HepG2 (cell line): Measurements from ENCODE around the gene ZMIZ2. TPM values are rescaled to one million over a fixed set of nuclear protein-coding genes. Genes with fewer than 3 reads are reported as not detected.

Experiments used
- CREBL2 ChIP-seq: sonication (generic); formaldehyde crosslinking; IDR thresholded peaks from 2 replicates; pipeline ENCODE4 v1.8.1; 2023; ENCODE audit warnings: missing genetic modification reagents, mild to moderate bottlenecking, borderline replicate concordance
- EED ChIP-seq: sonication (generic); formaldehyde crosslinking; IDR thresholded peaks from 2 replicates; pipeline ENCODE4 v1.5.0; 2020; ENCODE audit warnings: mild to moderate bottlenecking, missing genetic modification reagents
- FOXC1 ChIP-seq: sonication (generic); formaldehyde crosslinking; IDR thresholded peaks from 2 replicates; pipeline ENCODE4 v1.8.0; 2022; ENCODE audit warnings: mild to moderate bottlenecking, missing genetic modification reagents, borderline replicate concordance
- GABPA ChIP-seq, 2 experiments: IDR thresholded peaks; 2 replicates each; pipeline ENCODE4 v1.6.1; 2011 to 2016; ENCODE audit warnings: low read depth in 2 of 2, low read length in 1 of 2, missing biosample characterization in 1 of 2, missing genetic modification characterization in 1 of 2
- HDAC1 ChIP-seq: sonication (generic); formaldehyde crosslinking; IDR thresholded peaks from 2 replicates; pipeline ENCODE4 v1.5.1; 2020; ENCODE audit warnings: mild to moderate bottlenecking, missing genetic modification reagents
- MYC ChIP-seq: sonication (generic); formaldehyde crosslinking; IDR thresholded peaks from 2 replicates; pipeline ENCODE4 v1.9.0; 2021; ENCODE audit warnings: missing genetic modification reagents, borderline replicate concordance
- RFXANK ChIP-seq: IDR thresholded peaks from 2 replicates; pipeline ENCODE4 v1.6.1; 2016
- RXRA ChIP-seq: sonication (generic); formaldehyde crosslinking; IDR thresholded peaks from 2 replicates; pipeline ENCODE4 v1.5.1; 2020; ENCODE audit warnings: missing genetic modification reagents
- THYN1 ChIP-seq: sonication (generic); formaldehyde crosslinking; IDR thresholded peaks from 2 replicates; pipeline ENCODE4 v1.8.1; 2023; ENCODE audit warnings: low read depth, mild to moderate bottlenecking, moderate library complexity, missing genetic modification reagents, borderline replicate concordance
- ZHX1 ChIP-seq: sonication (generic); formaldehyde crosslinking; IDR thresholded peaks from 2 replicates; pipeline ENCODE4 v1.8.1; 2022; ENCODE audit warnings: low read depth, mild to moderate bottlenecking, missing genetic modification reagents
- ZHX2 ChIP-seq, 2 experiments: sonication (generic) in 1 of 2; formaldehyde crosslinking in 1 of 2; IDR thresholded peaks; 2 replicates each; pipeline versions ENCODE4 v1.6.1 to v1.9.0; 2014 to 2022; ENCODE audit warnings: antibody characterized with exemption in 1 of 2, borderline replicate concordance in 1 of 2, inconsistent platforms in 1 of 2, low read depth in 1 of 2, missing genetic modification reagents in 1 of 2
- ZMYM2 ChIP-seq: sonication (generic); formaldehyde crosslinking; IDR thresholded peaks from 2 replicates; pipeline ENCODE4 v1.8.0; 2022; ENCODE audit warnings: mild to moderate bottlenecking, missing genetic modification reagents
- ZNF136 ChIP-seq: sonication (generic); formaldehyde crosslinking; IDR thresholded peaks from 2 replicates; pipeline ENCODE4 v1.8.1; 2022; ENCODE audit warnings: low read depth, mild to moderate bottlenecking, moderate library complexity, missing genetic modification reagents
- ZNF251 ChIP-seq: sonication (generic); formaldehyde crosslinking; IDR thresholded peaks from 2 replicates; pipeline ENCODE4 v1.9.0; 2021; ENCODE audit warnings: mild to moderate bottlenecking, missing genetic modification reagents
- ZNF329 ChIP-seq: sonication (generic); formaldehyde crosslinking; IDR thresholded peaks from 2 replicates; pipeline ENCODE4 v1.9.0; 2021; ENCODE audit warnings: low read depth, mild to moderate bottlenecking, missing genetic modification reagents
- ZNF333 ChIP-seq: sonication (generic); formaldehyde crosslinking; IDR thresholded peaks from 2 replicates; pipeline ENCODE4 v1.4.0; 2020; ENCODE audit warnings: mild to moderate bottlenecking, missing genetic modification reagents, borderline replicate concordance
- ZNF451 ChIP-seq: sonication (generic); formaldehyde crosslinking; IDR thresholded peaks from 2 replicates; pipeline ENCODE4 v1.5.0; 2020; ENCODE audit warnings: mild to moderate bottlenecking, missing genetic modification reagents
- ZNF580 ChIP-seq: IDR thresholded peaks from 2 replicates; pipeline ENCODE4 v1.6.1; 2016; ENCODE audit warnings: low read depth, borderline replicate concordance
- ZNF607 ChIP-seq: sonication (generic); formaldehyde crosslinking; IDR thresholded peaks from 2 replicates; pipeline ENCODE4 v1.5.1; 2020; ENCODE audit warnings: missing genetic modification reagents, mild to moderate bottlenecking, borderline replicate concordance
- polyA plus RNA-seq, 8 experiments: library from polyadenylated mRNA; depleted of rRNA in 3 of 8; stranded (reverse) in 7 of 8; unstranded in 1 of 8; fragments of >200 nt; fragmentation: Illumina TruSeq in 4 of 8; extraction: Trizol in 4 of 8; gene quantifications; 2 replicates each; pipeline versions ENCODE4 v1.2.1 to v1.2.3, GENCODE V29; 2011 to 2016; ENCODE audit warnings: low read depth in 4 of 8, missing spikeins in 1 of 8, mixed read lengths in 1 of 8; ENCODE audit not compliant: insufficient read depth in 1 of 8
- total RNA-seq, 5 experiments: library from RNA; depleted of rRNA; stranded (reverse); fragments of >200 nt; fragmentation: Illumina TruSeq; extraction: Trizol; gene quantifications; 2 replicates each; pipeline ENCODE4 v1.2.3, GENCODE V29; 2016; ENCODE audit warnings: low read depth in 1 of 5

ZMIZ2 gene
- total and polyA plus RNA-seq, 2 of the 13 experiments (the other 11 are each of a cell fraction or from before 2014, with no cell fraction given): 4.9 to 7.9 TPM

- TF ChIP-seq ZMYM2 (peak; percentile 95), HDAC1 (CRISPR knock-in tag) (peak; percentile 80), RXRA (CRISPR knock-in tag) (peak; percentile 55; the same call in 1 of the 2 replicates), ZHX1 (CRISPR knock-in tag) (0 out of 2 replicates have a peak, but pooled peaks have one; percentile 69), GABPA (IDR thresholded peaks at IDR 0.05; ENCODE audit: low read depth, low read length) (no peak), GABPA (CRISPR knock-in tag; IDR thresholded peaks at IDR 0.05; ENCODE audit: low read depth) (peak; percentile 43), FOXC1 (CRISPR knock-in tag) (0 out of 2 replicates have a peak, but pooled peaks have one; percentile 14), RFXANK (no peak), CREBL2 (CRISPR knock-in tag) (no peak), ZNF329 (CRISPR knock-in tag) (no peak), EED (0 out of 2 replicates have a peak, but pooled peaks have one; percentile 5), ZHX2 (IDR thresholded peaks at IDR 0.05; ENCODE audit: low read depth) (no peak), ZHX2 (CRISPR knock-in tag; IDR thresholded peaks at IDR 0.05; ENCODE audit: borderline replicate concordance) (no peak), ZNF607 (CRISPR knock-in tag) (peak; percentile 66; the same call in 1 of the 2 replicates), ZNF251 (CRISPR knock-in tag) (no peak), ZNF451 (CRISPR knock-in tag) (peak; percentile 81), ZNF580 (no peak), ZNF333 (CRISPR knock-in tag) (no peak; the same call in 1 of the 2 replicates), THYN1 (CRISPR knock-in tag) (no peak), MYC (CRISPR knock-in tag) (peak; percentile 79), ZNF136 (0 out of 2 replicates have a peak, but pooled peaks have one; percentile 3)
Measured at GRCh38 chr7:44796034-44796503, 47.4 kb downstream of the ZMIZ2 start (continued).
